HG03520 (cell line): ENCODE measurements around the gene BMPR1B.

Experiments used
- ATAC-seq: cut with Tn5 transposase; IDR thresholded peaks from one replicate; pipeline ENCODE4 v1.9.1; 2021; ENCODE audit warnings: mild to moderate bottlenecking, moderate library complexity; ENCODE audit not compliant: unreplicated experiment

BMPR1B gene

GRCh38 chr4:95080969-95081368 is 323.2 kb downstream of the BMPR1B start:
- no peak for ATAC-seq

GRCh38 chr4:95084584-95084983 is 326.8 kb downstream of the BMPR1B start:
- ATAC-seq: no peak

GRCh38 chr4:95085124-95085833 is 327.5 kb downstream of the BMPR1B start:
- no peak for ATAC-seq

- no peak for ATAC-seq
These were observed 328.8 kb downstream of the BMPR1B start for GRCh38 chr4:95086551-95086950.

- ATAC-seq: no peak
These were observed 330.1 kb downstream of the BMPR1B start for GRCh38 chr4:95087657-95088455.

GRCh38 chr4:95091272-95091671 is 333.5 kb downstream of the BMPR1B start:
- ATAC-seq: no peak

GRCh38 chr4:95092766-95093165 is 335.0 kb downstream of the BMPR1B start:
- no peak for ATAC-seq

- no peak for ATAC-seq
These were observed 335.7 kb downstream of the BMPR1B start for GRCh38 chr4:95093460-95093859.

- ATAC-seq: no peak
These were observed 336.5 kb downstream of the BMPR1B start for GRCh38 chr4:95093936-95094929.

- no peak for ATAC-seq
These were observed 337.7 kb downstream of the BMPR1B start for GRCh38 chr4:95095348-95095974.

- ATAC-seq: no peak
These were observed 344.5 kb downstream of the BMPR1B start for GRCh38 chr4:95102162-95102790.

GRCh38 chr4:95105112-95105511 is 347.4 kb downstream of the BMPR1B start:
- no peak for ATAC-seq

- no peak for ATAC-seq
These were observed 348.2 kb downstream of the BMPR1B start for GRCh38 chr4:95105983-95106382.

- no peak for ATAC-seq
These were observed 348.7 kb downstream of the BMPR1B start for GRCh38 chr4:95106408-95106928.

GRCh38 chr4:95107004-95107403 is 349.2 kb downstream of the BMPR1B start:
- ATAC-seq: no peak

GRCh38 chr4:95107635-95108034 is 349.9 kb downstream of the BMPR1B start:
- no peak for ATAC-seq

GRCh38 chr4:95108883-95109421 is 351.2 kb downstream of the BMPR1B start:
- ATAC-seq: no peak

- ATAC-seq: no peak
These were observed 356.8 kb downstream of the BMPR1B start for GRCh38 chr4:95114521-95114920.

- no peak for ATAC-seq
These were observed 360.7 kb downstream of the BMPR1B start for GRCh38 chr4:95118497-95118896.

GRCh38 chr4:95120456-95120855 is 362.7 kb downstream of the BMPR1B start:
- no peak for ATAC-seq
